GM18951 (cell line): ENCODE data around the gene TMEM37.

Experiments
- POLR2A ChIP-seq: IDR thresholded peaks from 4 replicates; pipeline ENCODE4 v1.6.1; 2011; ENCODE audit warnings: mild to moderate bottlenecking; ENCODE audit not compliant: insufficient read length, insufficient read depth; ENCODE audit errors: extremely low read depth
- in situ Hi-C: fragments of 300-500 bp; cut with MboI; formaldehyde crosslinking; loops from one replicate; pipeline ENCODE4 v1.12.0; 2022; ENCODE audit warnings: low sequenced_read_pairs, mixed read lengths, inconsistent platforms; ENCODE audit not compliant: unreplicated experiment

Gene TMEM37

DNA sequence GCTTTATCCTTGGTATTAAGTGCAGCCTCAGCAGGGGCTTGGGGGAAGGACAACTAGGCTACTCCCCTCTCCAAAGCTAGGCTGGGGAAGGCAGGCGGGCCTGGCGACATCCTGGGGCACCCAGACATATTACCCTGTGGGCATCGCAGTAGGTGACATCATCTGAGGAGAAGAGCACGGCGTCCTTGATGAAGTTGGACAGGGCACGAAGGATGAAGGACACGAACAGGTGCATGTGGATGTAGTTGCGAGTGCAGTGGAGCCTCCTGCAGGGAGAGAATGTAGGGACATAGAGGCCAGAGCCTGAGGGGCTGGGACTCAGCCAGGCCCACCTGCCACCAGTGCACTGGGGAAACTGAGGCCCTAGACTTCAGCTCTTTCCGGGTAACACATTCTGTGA, 32.3 kb downstream of the TMEM37 start:
- no peak for TF ChIP-seq POLR2A
- in situ Hi-C loops, result no loop called here

DNA sequence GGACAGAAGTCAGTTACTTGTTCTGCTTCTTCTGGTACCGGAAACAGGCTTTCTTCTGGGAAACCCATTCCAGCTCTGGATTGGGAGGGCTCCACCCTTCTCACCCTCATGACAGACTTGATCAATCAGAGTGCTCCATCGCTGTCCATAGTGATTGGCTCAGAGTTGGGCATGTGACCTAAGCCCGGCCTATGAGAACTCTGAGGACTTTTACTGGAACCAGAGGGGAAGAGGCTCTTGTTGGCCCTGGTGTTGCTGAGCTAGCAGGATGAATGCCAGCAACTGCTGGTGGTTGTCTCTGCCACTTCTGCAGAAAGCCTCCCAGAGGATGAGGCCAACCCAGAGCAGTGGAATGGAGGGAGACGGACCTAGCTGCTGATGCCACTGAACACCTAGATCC, 33.3 kb downstream of the TMEM37 start:
- in situ Hi-C loops, result no loop called here
- no peak for TF ChIP-seq POLR2A

DNA sequence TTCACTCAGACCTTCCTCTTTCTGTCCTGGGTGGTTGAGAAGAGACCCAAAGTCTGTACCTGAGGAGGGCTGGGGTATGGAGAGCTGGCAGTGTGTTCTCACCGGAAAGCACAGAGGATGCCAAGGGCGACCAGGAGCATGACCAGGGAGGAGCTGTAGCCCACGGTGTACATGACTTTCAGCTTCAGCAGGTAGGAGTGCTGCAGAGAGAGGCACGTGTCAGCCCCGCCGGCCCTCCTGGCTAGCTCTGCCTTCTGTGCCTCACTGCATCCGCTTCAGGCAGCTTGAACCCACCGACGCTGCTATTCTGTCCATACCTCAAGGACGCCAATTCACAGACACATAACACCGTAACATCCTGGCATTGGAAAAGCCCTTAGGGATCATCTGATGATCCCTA, 34.0 kb downstream of the TMEM37 start:
- in situ Hi-C loops, result no loop called here
- TF ChIP-seq POLR2A, result no peak

DNA sequence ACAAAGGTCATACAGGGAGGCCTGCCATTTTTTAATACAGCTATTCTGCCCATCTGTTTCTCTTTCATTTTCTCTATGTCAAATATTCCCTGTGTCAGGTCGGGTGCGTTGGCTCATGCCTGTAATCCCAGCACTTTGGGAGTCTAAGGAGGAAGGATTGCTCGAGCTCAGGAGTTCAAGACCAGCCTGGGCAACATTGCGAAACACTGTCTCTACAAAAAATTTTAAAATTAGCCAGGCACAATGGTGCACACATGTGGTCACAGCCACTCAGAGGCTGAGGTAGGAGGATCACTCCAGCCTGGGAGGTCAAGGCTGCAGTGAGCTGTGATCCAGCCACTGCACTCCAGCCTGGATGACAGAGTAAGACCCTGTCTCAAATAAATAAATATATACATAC, 34.7 kb downstream of the TMEM37 start:
- in situ Hi-C loops, result no loop called here
- TF ChIP-seq POLR2A, result no peak

DNA sequence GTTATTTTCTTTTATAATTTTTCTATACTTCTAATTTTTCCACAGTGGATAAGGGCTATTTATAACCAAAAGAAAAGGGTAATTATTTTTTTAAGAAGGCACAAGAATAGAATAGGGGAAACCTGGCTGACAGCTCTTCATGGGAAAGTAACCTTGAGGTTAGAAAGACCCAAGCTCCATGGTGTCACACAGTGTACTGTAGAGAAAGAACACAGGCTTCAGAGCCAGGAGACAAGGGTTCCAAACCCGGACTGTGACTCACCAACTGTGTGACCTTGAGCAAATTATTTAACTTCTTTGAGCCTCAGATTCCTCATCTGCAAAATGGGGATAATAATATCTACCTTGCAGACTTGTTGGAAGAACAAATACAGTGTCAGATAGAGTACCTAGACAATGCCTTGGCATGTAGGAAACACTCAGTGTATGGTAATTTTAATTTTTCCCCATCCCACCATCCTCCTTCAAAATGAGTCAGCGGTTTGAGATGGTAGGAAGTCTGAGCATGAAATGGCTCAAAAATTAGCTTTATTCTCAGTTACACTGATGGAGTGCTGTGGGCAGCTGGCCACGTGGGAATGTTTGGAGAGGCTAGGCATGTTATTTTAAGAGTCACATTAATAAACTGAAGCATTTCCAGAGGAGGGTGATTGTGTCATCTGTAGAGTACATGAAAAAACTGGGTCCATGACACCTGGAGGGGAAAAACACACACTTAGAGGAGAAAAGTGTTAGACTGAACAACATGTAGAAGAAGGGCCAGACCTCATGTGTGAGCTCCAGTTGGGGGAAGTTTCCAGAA, 36.7 kb downstream of the TMEM37 start:
- in situ Hi-C loops, result no loop called here

DNA sequence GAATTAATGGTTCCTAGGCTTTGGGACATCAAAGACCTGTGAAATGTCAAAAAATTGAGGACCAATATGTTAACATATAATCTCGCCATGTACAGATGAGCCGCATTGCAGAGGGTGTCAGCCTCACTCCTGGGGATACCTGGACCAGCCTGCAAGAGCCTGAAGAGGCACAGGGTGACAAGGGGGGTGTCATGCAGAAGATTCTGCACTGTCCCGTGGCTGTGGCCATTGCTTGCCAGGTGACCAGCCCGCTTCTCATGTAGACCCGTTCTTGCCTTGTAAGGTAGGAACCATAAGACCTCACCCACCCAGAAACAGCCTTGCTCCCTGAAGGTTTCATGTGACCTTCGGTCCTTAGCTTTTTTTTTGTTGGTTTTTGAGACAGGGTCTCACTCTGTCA, 37.5 kb downstream of the TMEM37 start:
- TF ChIP-seq POLR2A, result no peak
- in situ Hi-C loops, result no loop called here

More for the DNA sequence above, 36.7 kb downstream of the TMEM37 start:
- TF ChIP-seq POLR2A, result no peak

DNA sequence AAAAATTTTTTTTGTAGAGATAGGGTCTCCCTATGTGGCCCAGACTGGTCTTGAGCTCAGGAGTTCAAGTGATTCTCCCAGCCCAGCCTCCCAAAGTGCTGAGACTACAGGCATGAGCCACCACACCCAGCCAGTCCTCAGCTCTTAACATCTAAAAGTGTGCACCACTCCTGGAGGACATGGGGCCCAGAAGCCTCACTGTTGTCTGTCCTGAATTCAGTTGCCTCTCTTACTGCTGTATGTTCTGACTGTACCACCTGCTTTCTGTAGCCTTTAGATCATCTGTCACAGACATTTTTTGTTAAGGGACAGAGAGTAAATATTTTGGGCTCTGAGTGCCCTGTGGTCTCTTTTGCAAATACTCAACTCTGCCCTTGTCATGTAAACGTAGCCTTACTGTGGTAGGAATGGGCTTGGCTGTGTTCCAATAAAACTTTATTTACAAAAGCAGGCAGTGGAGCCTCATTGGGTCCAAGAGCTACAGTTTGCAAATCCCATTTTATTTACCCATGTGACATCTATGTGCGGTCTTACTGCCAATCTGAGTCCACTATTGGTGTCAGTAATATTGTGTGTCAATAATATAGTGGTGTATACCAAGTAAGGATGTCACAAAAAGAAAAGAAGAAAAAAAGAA, 38.1 kb downstream of the TMEM37 start:
- no peak for TF ChIP-seq POLR2A
- in situ Hi-C loops, result loop anchor here (10.0 kb wide), 1 partner anchor 65 kb away; no protein-coding TSS in a partner anchor

DNA sequence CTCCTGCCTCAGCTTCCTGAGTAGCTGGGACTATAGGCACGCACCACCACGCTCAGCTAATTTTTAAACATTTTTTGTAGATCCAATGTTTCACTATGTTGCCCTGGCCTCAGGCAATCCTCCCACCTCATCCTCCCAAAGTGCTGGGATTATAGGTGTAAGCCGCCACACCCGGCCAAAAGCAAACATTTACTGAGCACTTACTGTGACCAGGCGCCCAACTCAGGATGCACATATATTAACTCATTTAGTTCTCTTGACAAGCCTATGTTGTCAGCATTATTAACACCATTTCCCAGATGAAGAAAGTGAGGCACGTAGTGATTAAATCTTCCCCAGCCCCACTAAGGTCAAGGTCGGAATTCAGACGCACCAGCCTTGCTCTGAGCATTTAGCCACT, 41.1 kb downstream of the TMEM37 start:
- in situ Hi-C loops, result loop anchor here (10.0 kb wide), 1 partner anchor 68 kb away; no protein-coding TSS in a partner anchor
- TF ChIP-seq POLR2A, result no peak

DNA sequence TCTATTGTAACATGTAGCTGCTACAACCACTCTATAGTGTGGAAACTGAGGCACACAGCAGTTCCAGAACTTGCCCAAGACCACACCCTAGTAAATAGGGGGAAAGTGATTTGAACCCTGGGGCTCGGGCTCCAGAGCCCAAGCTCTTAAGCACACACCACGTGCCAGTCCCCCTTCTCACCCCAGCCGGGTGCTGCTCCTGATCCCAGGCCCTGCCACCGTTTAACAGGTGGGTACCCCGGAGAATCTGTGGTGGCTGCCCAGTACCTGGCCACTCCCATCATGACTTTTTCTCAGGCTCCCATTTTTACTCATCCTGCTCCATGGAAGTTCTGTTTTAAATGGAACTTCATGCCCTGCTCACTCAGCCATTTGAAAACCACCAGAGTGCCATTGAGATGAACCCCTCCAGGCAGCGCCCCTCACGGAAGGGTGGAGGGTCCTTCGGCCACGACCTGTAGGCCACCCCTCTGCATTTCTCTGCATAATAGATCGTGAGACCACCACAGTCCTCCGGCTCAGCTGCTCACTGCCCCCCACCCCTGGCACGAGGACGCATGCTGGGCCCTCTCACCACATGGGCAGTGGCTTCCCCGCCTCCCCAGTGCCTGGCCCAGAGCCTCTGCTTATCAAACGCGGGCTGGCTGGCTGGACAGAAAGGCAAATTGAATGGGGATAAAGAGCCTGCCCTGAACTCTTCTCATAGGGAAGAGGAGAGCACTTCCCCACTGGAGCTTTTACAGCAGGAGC, 42.1 kb downstream of the TMEM37 start:
- in situ Hi-C loops, result loop anchor here (10.0 kb wide), 1 partner anchor 69 kb away; no protein-coding TSS in a partner anchor
- TF ChIP-seq POLR2A, result no peak

DNA sequence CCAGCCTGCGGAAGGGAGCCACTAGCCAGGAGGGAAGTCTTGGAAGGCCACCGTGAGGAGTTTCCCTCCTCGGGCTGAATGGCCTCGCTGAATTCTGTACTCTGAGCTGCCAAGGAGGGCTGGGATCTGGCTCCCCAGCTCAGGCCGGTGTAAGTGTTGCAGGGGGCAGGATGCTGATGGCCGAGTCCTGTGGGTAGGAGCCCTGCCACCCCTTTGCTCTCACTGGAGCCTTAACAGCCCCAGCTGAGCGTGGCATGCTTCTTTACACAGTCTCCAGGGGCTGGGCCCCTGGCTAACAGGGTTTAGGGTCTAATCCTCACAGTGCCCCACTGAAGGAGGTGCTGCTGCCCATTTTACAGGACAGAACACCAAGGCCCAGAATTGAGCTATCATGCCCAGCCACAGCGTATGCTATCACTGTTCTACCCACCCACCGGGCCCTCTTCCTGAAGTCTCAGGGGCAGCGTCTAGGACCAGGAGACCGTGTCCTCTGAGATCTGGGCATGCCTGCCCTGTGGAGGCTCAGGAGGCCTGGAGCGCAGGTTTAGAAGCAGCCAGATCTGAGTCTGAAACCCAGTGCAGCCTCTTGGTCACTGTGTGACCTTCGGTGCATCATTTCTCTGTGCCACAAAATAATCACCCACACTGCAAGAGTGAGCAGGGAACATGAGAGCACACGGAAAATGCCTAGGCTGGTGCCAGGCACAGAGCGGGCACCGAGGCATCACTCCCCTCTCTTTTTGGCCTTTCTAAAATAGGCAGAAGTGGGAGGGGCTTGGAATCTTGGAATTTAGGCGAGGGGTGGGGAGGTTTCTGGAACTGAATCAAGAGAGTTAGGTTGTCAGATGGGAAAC, 42.9 kb downstream of the TMEM37 start:
- in situ Hi-C loops, result loop anchor here (10.0 kb wide), 1 partner anchor 70 kb away; no protein-coding TSS in a partner anchor
- no peak for TF ChIP-seq POLR2A

DNA sequence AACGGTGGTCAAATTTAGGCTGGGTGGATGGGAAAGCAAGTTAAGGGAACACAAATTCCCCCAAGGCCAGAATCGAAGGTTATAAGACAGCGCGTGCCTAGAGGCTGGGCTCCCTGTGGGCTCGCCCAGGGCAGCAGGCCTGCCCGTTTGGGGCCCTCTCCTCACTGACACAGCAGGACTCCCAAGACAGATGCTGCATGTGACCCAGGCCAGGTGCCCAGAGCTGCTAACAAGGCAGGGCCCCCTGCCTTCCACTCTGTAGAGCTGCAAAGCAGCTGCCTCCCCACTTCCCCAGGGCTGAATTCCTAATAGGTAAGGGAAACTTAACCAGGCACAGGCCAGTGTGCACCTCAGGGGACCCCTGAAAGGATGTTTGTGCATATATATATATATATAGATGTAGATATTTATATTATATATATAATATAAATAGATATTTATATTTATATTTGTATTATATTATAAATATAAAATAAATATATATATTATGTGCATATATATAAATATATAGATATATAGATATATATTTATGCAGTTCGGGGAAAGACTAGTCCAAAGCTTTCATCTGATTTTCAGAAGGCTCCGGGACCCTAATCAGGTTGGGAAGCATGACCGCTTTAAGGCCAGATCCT, 43.7 kb downstream of the TMEM37 start:
- no peak for TF ChIP-seq POLR2A
- in situ Hi-C loops, result loop anchor here (10.0 kb wide), 1 partner anchor 71 kb away; no protein-coding TSS in a partner anchor

DNA sequence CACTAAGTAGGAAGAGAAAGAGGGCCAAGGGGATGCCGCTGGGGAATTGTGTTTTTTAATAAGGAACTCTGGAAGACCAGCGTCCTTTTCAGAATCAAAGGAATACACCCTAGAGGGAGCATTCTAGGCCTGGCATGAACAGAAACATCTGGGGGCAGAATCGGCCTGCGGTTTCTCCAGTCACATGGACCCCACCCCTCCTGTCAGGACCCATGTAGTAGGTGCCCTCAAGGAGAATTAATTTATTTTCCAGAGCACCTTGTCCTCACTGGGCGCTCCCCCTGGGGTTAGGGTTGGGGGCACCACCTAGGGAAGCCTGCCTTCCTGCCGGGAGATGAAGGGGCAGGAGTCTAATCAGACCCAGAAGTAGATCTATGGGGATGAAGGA, 44.2 kb downstream of the TMEM37 start:
- in situ Hi-C loops, result loop anchor here (10.0 kb wide), 1 partner anchor 71 kb away; no protein-coding TSS in a partner anchor
- no peak for TF ChIP-seq POLR2A
